Calu3 (cell line): ENCODE data around the gene SAMD10. TPM values are rescaled to one million over a fixed set of nuclear protein-coding genes. Genes with fewer than 3 reads are reported as not detected.
A peak's percentile ranks its signal among the peaks of the same experiment; 100 is the strongest.

Source experiments
- BruUV-seq: library from RNA; stranded (reverse); fragments of 400-500 nt; replicated peaks from 2 replicates; lab custom pipeline; 2021; lab: Mats Ljungman, UMichigan
- CTCF ChIA-PET: fragments of 300-600 bp; sonication (Branson Sonifier 250); formaldehyde crosslinking; loops from one replicate; lab custom pipeline; 2022; ENCODE audit warnings: antibody characterized with exemption; lab: Charles Lee
- DNase-seq: peaks from one replicate; pipeline ENCODE4 v3.0.0; 2022
- H3K27ac Mint-ChIP-seq: one replicate; pipeline ENCODE4 v1.8.0; 2022; ENCODE audit warnings: mixed read lengths; ENCODE audit not compliant: unreplicated experiment
- H3K27me3 Mint-ChIP-seq: one replicate; pipeline ENCODE4 v1.8.0; 2022; ENCODE audit warnings: mixed read lengths; ENCODE audit not compliant: unreplicated experiment
- H3K36me3 Mint-ChIP-seq: one replicate; pipeline ENCODE4 v1.8.0; 2022; ENCODE audit warnings: mild to moderate bottlenecking, moderate library complexity, mixed read lengths; ENCODE audit not compliant: insufficient read depth, unreplicated experiment
- H3K4me1 Mint-ChIP-seq: one replicate; pipeline ENCODE4 v1.8.0; 2022; ENCODE audit warnings: mild to moderate bottlenecking, low read depth, mixed read lengths; ENCODE audit not compliant: unreplicated experiment
- H3K4me3 Mint-ChIP-seq: one replicate; pipeline ENCODE4 v1.8.0; 2022; ENCODE audit warnings: mild to moderate bottlenecking, low read depth, moderate library complexity, mixed read lengths; ENCODE audit not compliant: unreplicated experiment
- H3K9me3 Mint-ChIP-seq: one replicate; pipeline ENCODE4 v1.8.0; 2022; ENCODE audit warnings: low read depth, mixed read lengths; ENCODE audit not compliant: unreplicated experiment
- CTCF ChIP-seq: fragments of 200-600 bp; IDR thresholded peaks from one replicate; pipeline ENCODE4 v1.8.0; 2022; ENCODE audit warnings: antibody characterized with exemption; ENCODE audit not compliant: unreplicated experiment
- intact Hi-C: fragments of 100-400 bp; cut with micrococcal nuclease; formaldehyde crosslinking; loops from one replicate; pipeline ENCODE4 v1.10.0; 2022; ENCODE audit not compliant: unreplicated experiment
- total RNA-seq: library from RNA; stranded (reverse); gene quantifications from 2 replicates; pipeline ENCODE4 v1.2.3, GENCODE V29; 2022

The SAMD10 gene
- total RNA-seq, 1 experiment from 2014 or later: 23.6 TPM

- intact Hi-C loops: no loop called here
- Mint-ChIP-seq H3K9me3 (no peaks in the 10 kb centered on the region), H3K27me3 (no peaks in the 10 kb centered on the region), H3K36me3 (peaks cover 77% of the 10 kb centered on the region), H3K4me1 (peaks cover 58% of the 10 kb centered on the region), H3K4me3 (peak overlapping the region; percentile 81), H3K27ac (peak overlapping the region; percentile 52)
- TF ChIP-seq CTCF: no peak
- no TSS peak for BruUV-seq
- no peak for DNase-seq
- CTCF ChIA-PET: interaction anchor here (0.7 to 2.5 kb wide), 5 partner anchors 22 to 441 kb away, joined by 4 to 26 read pairs (median 17); partner anchors contain the start of genes PTK6 and UCKL1
These were observed 249 bp downstream of the SAMD10 start for GRCh38 chr20:63979229-63979556.

- peak overlapping the region; percentile 81 for H3K4me3 Mint-ChIP-seq
These were observed 868 bp downstream of the SAMD10 start for GRCh38 chr20:63978319-63979228.

GRCh38 chr20:63977739-63978276 is 1.6 kb downstream of the SAMD10 start:
- DNase-seq: peak; percentile 60

More at GRCh38 chr20:63978319-63979228, 868 bp downstream of the SAMD10 start:
- no peak for TF ChIP-seq CTCF
- no peaks in the 10 kb centered on the region for H3K9me3 Mint-ChIP-seq
- peaks cover 77% of the 10 kb centered on the region for H3K36me3 Mint-ChIP-seq
- no peaks in the 10 kb centered on the region for H3K27me3 Mint-ChIP-seq
- peaks cover 64% of the 10 kb centered on the region for H3K4me1 Mint-ChIP-seq
- peak; percentile 97 for DNase-seq
- intact Hi-C loops: no loop called here
- CTCF ChIA-PET: interaction anchor here (0.9 to 2.5 kb wide), 5 partner anchors 22 to 442 kb away, joined by 3 to 26 read pairs (median 17); partner anchors contain the start of genes PTK6 and UCKL1
- H3K27ac Mint-ChIP-seq: peak overlapping the region; percentile 52
- TSS peak; percentile 29 for BruUV-seq

More at GRCh38 chr20:63977739-63978276, 1.6 kb downstream of the SAMD10 start:
- no peak for TF ChIP-seq CTCF
- peaks cover 68% of the 10 kb centered on the region for H3K4me1 Mint-ChIP-seq
- CTCF ChIA-PET: interaction anchor here (0.6 to 0.9 kb wide), 2 partner anchors 41 to 441 kb away, joined by 3 read pairs; partner anchors contain the start of gene PTK6
- H3K4me3 Mint-ChIP-seq: peak overlapping the region; percentile 81
- H3K36me3 Mint-ChIP-seq: peaks cover 77% of the 10 kb centered on the region
- intact Hi-C loops: no loop called here
- H3K27me3 Mint-ChIP-seq: no peaks in the 10 kb centered on the region
- peak overlapping the region; percentile 52 for H3K27ac Mint-ChIP-seq
- no TSS peak for BruUV-seq
- H3K9me3 Mint-ChIP-seq: no peaks in the 10 kb centered on the region
